NCI-H2196 treated with DMSO at 0.1 percent for 48 hours (cell line): ENCODE results near the gene SMYD3.
"Not testable (repeated sequence)": the region's sequence is repeated elsewhere in the genome, so short reads cannot be mapped to it uniquely, and the experiment has no call there.

Source experiments
- DNase-seq: peaks from one replicate; lab custom pipeline; 2025; ENCODE audit not compliant: unreplicated experiment; lab: John Stamatoyannopoulos, UW

SMYD3 gene

DNA sequence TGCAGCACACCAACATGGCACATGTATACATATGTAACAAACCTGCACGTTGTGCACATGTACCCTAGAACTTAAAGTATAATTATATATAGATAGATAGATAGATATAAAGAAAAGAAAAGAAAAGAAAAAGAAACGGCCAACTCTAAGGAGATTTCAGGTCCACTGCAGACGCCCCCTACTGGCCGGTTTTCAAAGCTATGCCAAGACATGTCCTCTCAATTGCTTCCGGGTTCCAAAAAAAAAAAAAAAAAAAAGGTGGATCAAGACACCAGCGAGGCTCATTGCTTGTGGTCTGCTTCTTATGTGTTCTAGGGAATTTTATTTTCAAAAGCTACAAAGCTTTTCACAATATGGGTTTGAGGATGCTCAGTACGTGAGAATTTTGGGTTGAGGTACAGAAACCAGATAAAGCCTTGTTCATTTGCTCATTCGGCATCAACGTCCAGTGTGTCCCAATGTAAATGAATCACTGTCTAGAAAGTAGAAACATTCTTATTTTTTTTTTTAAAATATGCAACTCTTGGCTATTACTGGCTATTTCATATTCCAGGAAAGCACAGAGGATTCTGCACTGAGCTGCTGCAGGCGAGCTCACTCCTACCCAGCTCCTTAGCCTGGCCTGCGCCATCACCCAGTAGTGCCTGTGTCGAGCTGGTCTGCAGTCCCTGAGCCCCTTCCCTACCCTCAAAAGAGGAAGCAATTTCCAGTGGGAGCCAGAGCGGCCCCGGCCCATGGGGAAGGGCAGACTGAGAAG is 709.3 kb downstream of the SMYD3 start:
- no peak for DNase-seq

GRCh38 chr1:245791410-245792312 is 715.4 kb downstream of the SMYD3 start:
- no peak for DNase-seq

GRCh38 chr1:245790441-245790840 is 716.6 kb downstream of the SMYD3 start:
- DNase-seq, result no peak

DNA sequence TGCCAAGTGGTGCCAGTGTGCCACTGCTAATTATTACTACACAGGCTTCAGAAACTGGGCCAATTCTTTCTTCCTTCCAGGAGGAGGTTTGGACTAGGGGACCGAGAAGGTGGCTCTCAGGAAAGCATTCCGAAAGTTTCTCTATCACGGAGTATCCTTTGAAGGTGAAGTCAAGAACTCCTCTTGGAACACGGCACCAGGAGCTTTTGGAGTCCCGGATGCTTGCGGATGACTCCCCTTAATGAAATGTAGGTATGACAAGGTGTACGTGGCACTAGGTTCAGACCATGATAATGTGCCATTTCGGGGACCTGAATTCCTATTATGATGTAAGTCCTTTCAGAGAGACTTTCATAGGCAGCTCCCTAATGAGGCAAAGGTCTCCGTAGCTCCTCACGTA is 718.2 kb downstream of the SMYD3 start:
- DNase-seq, result no peak

- DNase-seq, result no peak
These were observed 718.8 kb downstream of the SMYD3 start for GRCh38 chr1:245788269-245788668.

DNA sequence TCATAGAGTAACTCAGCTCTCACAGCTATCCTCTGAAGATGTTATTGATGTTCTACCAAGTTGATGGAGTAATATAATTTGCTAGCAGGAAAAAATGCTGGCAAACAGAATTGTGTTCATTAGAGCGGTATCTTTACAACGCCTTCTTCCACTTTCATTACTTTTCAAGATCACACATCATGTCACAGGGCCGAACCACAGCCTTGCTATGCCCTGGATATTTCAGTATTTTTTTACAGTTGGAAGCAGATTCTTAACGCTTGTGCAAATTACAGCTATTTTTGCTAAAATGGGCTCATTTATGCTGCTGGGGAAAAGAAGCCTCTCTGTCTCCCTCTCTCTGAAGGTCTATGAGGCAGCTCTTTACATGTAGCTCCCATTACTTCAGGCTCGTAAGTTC is 720.1 kb downstream of the SMYD3 start:
- DNase-seq, result no peak

DNA sequence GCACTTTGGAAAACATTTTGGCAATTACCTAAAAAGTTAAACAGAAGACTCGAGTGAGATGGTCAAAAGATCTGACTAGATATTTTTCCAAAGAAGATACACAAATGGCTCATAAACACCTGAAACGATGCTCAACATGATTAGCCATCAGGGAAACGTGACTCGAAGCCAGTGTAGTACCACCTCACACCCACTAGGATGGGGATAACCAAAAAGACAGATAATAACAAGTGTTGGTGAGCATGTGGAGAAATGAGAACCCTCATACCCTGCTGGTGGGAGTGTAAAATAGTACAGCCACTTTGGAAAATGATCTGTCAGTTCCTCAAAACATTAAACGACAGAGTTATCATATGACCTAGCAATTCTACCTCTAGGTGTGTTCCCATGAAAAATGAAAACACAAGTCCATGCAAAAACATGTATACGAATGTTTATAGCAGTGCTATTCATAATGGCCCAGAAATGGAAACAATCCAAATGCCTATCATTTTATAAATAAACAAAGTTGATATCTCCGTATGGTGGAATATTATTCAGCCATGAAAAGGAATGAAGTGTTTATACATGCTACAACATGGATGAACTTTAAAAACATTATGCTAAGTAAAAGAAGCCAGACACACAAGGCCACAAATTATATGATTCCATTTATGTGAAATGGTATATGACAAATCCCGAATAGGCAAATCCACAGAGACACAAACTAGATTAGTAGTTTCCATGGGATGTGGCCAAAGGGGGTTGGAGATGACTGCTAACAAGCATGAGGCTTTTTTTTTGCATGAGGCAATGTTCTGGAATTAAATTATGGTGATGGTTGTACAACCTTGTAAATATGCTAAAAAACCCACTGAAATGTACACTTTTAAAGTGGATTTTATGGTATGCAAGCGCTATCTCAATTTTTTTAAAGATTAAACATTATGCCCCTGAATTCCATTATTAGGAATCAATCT is 727.0 kb downstream of the SMYD3 start:
- no peak for DNase-seq

DNA sequence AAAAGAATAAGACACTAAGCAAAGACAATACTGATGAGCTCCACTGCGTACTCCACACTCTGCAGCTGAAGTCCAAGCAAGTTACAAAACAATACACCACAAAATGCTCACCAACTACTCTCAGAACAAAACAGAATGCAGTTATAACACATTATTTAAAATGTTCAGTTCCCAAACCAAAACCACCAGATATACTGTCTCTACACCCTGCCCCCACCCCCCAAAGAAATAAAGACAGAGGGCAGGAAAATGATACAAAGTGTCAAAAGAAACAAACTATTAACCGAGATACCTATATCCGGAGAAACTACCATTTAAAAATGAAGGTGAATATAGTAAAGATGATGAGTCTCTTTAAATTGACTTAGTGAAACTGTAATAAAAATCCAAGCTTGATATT is 729.3 kb downstream of the SMYD3 start:
- no peak for DNase-seq

- no peak for DNase-seq
These were observed 730.3 kb downstream of the SMYD3 start for GRCh38 chr1:245776694-245777332.

GRCh38 chr1:245776139-245776538 is 730.9 kb downstream of the SMYD3 start:
- DNase-seq, result no peak

DNA sequence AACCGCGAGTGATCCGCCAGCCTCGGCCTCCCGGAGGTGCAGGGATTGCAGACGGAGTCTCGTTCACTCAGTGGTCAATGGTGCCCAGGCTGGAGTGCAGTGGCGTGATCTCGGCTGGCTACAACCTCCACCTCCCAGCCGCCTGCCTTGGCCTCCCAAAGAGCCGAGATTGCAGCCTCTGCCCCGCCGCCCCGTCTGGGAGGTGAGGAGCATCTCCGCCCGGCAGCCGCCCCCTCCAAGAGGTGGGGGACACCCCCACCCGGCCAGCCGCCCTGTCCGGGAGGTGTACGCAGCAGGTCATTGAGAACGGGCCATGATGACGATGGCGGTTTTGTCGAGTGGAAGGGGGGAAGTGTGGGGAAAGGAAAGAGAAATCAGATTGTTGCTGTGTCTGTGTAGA is 732.1 kb downstream of the SMYD3 start:
- DNase-seq, result not testable (repeated sequence)

DNA sequence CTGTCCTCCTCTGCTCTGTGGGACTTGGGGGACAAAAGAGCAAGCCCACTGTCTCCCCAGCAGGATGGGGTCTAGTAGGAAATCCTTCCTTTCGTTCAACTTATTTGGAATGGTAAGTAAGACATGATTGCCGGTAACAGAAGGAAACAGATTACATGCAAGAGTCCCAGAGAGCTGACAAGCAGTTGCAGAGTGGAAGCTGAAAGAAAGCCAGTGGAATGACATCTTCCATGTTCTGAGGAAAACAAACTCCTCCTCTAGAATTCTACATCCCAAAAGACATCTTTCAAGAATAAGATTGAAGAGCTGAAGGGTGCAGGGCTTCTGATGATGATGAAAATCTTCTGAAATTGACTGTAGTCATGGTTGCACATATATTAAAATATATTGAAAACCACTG is 732.9 kb downstream of the SMYD3 start:
- DNase-seq, result no peak

- DNase-seq, result no peak
These were observed 733.7 kb downstream of the SMYD3 start for GRCh38 chr1:245773344-245773743.

DNA sequence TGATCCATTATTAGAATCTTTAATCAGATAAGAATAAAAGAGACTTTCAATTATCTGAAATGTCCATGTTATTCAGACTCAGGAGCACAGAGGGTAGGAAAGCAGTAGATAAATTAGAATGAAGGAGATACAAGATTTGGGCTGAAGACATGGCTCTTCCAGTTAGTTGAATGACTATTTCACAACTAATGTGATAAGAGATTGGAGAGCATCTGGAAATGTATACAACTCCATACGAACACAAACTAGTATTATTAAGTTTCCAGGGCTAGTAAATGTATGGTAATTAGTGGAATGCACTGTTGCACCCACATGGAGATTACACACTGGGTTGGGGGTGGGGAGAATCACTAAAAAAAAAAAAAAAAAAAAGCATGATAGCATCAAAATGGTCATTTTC is 734.3 kb downstream of the SMYD3 start:
- DNase-seq, result no peak

DNA sequence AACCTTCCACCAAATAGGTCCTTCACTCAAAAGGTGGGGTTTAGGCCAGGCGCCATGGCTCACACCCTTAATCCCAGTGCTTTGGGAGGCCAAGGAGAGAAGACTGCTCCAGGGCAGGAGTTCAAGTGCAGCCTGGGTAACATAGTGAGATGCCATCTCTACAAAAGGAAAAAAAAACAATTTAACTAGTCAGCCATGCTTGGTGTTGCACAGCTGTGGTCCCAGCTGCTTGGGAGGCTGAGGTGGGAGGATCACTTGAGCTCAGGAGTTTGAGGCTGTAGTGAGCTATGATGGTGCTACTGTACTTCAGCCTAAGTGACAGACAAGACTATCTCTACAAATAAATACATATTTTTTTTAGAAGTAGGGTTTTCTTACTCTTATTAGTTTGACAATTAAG is 734.8 kb downstream of the SMYD3 start:
- DNase-seq, result no peak

DNA sequence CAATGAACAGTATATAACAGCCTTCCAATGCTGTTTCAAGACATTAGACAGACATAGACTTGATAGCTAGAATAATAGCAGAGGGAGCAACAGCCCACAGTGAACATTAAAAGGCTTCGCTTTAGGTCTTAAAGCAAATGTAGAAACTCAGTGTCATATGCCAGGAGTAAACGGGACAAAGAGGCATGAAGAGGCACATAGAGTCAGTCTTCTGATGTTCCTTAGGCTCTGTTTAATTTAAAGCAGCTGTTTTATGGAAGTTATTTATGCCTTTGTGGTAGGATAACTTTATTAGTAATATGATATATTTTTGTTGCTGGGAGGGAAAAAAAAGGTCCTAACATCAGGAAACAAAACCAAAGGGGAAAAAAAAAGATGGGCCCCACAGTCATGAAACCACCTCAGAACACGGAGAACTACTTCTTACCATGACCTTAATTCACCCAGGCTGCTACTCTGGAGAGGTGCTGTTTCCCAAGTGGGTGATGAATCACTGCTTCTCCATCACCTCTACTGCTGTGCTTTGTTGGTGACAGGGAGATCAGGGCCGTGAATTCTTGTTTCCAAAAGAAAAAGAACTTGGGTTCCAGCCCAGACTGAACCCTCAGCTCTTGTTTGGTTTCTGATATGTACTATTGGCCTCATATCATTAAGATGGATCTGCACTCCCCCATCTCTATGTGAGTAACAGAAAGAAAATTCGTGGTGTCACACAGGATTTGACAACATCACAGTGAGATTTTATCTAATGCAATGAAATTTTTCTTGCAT is 735.4 kb downstream of the SMYD3 start:
- DNase-seq, result no peak

DNA sequence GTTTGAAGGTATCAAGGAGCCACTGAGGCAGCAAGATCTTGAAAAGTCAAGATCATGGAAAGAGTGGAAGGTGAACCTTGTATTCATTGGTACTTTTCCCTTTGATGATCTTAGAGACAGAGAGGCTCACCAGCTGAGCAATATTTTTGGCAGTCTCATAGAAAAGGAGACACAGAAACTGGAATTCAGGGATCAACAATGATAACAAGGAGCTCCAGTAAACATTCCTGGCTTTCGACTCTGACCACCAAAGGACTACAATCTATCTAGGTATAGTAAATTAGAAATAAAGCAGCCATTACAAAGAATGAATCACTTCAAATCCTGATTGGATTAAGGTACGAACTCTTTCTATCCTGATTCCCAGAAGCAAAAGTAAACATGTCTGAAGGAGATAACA is 736.9 kb downstream of the SMYD3 start:
- DNase-seq, result no peak

DNA sequence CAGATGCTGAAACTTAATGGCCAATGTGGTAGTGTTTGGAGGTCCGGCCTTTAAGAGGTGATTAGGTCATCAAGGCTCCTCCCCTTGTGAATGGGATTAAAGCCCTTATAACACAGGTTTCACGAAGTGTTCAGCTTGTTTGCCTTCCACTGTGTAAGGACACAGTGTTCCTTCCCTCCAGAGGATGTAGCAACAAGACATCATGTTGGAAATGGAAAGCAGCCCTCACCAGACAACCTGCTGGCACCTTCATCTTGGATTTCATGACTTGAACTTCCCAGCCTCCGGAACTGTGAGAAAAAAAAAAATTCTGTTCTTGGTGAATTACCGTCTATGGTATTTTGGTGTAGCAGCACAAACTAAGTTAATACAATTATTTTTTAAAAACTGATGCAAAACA is 738.5 kb downstream of the SMYD3 start:
- DNase-seq, result no peak

GRCh38 chr1:245765230-245766000 is 741.7 kb downstream of the SMYD3 start:
- DNase-seq, result no peak
